RWPE2 (cell line): Measurements from ENCODE around the gene LENEP.

ENCODE experiments used
- ATAC-seq: fragments of 200-7000 bp; cut with Tn5 transposase; 3 replicates; pipeline ENCODE4 v1.9.1; 2021; ENCODE audit warnings: low read depth
- DNase-seq: peaks from one replicate; pipeline ENCODE4 v3.0.0-alpha.2; 2020; ENCODE audit warnings: low spot score
- H3K27ac ChIP-seq: fragments of 450-650 bp; 2 replicates; pipeline ENCODE4 v1.5.1; 2017; ENCODE audit warnings: mild to moderate bottlenecking; ENCODE audit not compliant: poor library complexity, severe bottlenecking
- H3K27me3 ChIP-seq: fragments of 250-450 bp; sonication (Bioruptor Pico); 2 replicates; pipeline ENCODE4 v1.5.1; 2021; ENCODE audit warnings: mild to moderate bottlenecking, moderate library complexity; ENCODE audit not compliant: insufficient read depth, poor library complexity, severe bottlenecking
- H3K36me3 ChIP-seq: fragments of 250-450 bp; sonication (Bioruptor Pico); 2 replicates; pipeline ENCODE4 v1.5.1; 2020; ENCODE audit warnings: low read depth, mild to moderate bottlenecking, moderate library complexity
- H3K4me1 ChIP-seq: fragments of 250-450 bp; sonication (Bioruptor Pico); 2 replicates; pipeline ENCODE4 v1.5.1; 2021; ENCODE audit warnings: mild to moderate bottlenecking, moderate library complexity; ENCODE audit not compliant: insufficient read depth, poor library complexity, severe bottlenecking
- H3K4me3 ChIP-seq: fragments of 250-450 bp; sonication (Bioruptor Pico); 2 replicates; pipeline ENCODE4 v1.5.1; 2021; ENCODE audit warnings: mild to moderate bottlenecking, moderate library complexity; ENCODE audit not compliant: severe bottlenecking
- H3K9me3 ChIP-seq: fragments of 250-450 bp; sonication (Bioruptor Pico); 2 replicates; pipeline ENCODE4 v1.5.1; 2021; ENCODE audit warnings: mild to moderate bottlenecking, moderate library complexity; ENCODE audit not compliant: severe bottlenecking
- TF ChIP-seq, protein P1 (sequence below): fragments of 450-650 bp; IDR thresholded peaks from one replicate; pipeline ENCODE4 v1.5.1; 2017; ENCODE audit warnings: mild to moderate bottlenecking, moderate library complexity; ENCODE audit not compliant: poor library complexity, severe bottlenecking

Gene LENEP

DNA sequence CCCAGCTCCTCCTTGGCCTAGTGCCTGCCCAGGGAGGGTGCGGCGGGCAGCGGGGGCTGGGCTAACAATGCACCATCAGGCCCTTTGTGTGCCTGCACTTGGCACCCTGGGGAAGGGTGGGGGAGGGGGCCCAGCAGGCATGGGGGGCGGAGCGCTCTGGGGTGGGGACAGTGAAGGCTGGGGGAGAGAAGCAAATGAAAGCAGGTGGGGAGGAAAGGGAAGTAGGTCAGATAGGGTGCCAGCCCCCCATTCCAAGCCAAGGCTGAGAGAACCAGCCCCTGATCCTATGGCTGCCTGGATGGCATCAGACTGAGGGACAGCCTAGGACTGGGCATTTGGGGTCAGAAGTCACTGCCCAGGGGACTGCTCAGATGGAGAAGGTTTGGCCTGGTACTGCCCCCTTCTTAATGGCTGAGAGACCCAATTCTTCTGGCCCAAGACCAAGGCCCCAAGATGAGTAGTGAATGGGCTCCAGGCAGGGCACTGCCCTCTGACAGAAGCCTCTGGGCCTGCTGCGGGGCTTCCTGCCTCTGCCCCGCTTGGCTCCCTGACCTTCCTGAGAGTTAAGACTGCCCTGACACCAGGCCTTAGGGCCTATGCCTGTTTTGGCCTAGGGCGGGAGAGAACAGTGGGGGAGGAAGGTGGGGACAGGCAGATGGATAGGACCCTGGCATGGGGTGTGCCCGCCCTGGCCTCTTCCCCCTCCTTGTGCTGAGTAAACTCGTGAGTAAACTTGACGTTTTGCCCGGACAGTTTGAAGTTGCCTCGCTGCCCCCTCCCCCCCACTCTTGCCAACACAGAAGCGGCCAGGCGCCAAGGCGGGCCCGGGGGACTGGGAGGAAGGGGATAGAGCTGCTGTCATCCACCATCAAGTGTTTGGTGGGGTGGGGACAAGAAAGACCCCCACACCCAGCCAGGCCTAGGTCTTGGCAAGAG, 12.0 kb downstream of the LENEP start:
- H3K4me3 ChIP-seq = no peak overlapping the region
- TF ChIP-seq, protein P1, sequence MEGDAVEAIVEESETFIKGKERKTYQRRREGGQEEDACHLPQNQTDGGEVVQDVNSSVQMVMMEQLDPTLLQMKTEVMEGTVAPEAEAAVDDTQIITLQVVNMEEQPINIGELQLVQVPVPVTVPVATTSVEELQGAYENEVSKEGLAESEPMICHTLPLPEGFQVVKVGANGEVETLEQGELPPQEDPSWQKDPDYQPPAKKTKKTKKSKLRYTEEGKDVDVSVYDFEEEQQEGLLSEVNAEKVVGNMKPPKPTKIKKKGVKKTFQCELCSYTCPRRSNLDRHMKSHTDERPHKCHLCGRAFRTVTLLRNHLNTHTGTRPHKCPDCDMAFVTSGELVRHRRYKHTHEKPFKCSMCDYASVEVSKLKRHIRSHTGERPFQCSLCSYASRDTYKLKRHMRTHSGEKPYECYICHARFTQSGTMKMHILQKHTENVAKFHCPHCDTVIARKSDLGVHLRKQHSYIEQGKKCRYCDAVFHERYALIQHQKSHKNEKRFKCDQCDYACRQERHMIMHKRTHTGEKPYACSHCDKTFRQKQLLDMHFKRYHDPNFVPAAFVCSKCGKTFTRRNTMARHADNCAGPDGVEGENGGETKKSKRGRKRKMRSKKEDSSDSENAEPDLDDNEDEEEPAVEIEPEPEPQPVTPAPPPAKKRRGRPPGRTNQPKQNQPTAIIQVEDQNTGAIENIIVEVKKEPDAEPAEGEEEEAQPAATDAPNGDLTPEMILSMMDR = no peak
- peak overlapping the region; percentile 96 for H3K27ac ChIP-seq

DNA sequence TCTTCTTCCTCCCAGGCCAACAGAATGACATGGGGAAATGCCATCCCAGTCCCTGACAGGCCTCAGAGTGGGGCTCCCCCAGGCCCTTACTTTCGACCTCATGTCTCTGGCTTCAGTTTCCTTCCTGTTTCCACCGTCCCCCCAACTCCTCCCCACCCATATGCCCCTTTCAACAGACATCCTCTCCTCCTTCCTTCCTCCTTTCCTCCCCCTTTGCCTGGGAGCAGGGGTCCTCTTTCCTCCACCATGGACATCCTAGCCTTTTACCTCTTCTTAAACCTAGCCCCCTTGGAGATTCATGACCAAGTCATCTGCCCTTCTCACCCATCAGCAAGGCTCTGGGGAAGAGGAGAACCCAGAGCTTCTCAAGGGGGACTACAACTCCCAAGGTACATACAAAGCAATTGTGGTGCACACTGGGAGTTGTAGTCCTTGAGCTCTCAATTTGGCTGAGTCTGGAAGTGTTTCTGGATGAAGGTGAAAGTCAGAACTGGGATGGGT, 13.3 kb downstream of the LENEP start:
- TF ChIP-seq, protein P1 = no peak
- H3K4me1 ChIP-seq = peaks cover 50% of the 10 kb centered on the region
- no peaks in the 10 kb centered on the region for H3K27me3 ChIP-seq
- H3K27ac ChIP-seq = peak overlapping the region; percentile 96
- peaks cover 45% of the 10 kb centered on the region for H3K36me3 ChIP-seq
- H3K9me3 ChIP-seq = no peaks in the 10 kb centered on the region
- H3K4me3 ChIP-seq = no peak overlapping the region
- no peak for ATAC-seq
- no peak for DNase-seq

More for the DNA sequence above, 12.0 kb downstream of the LENEP start:
- ATAC-seq = peak; percentile 37
- peak; percentile 82 for DNase-seq
- no peaks in the 10 kb centered on the region for H3K9me3 ChIP-seq
- H3K27me3 ChIP-seq = no peaks in the 10 kb centered on the region
- H3K36me3 ChIP-seq = peaks cover 38% of the 10 kb centered on the region
- peaks cover 42% of the 10 kb centered on the region for H3K4me1 ChIP-seq

DNA sequence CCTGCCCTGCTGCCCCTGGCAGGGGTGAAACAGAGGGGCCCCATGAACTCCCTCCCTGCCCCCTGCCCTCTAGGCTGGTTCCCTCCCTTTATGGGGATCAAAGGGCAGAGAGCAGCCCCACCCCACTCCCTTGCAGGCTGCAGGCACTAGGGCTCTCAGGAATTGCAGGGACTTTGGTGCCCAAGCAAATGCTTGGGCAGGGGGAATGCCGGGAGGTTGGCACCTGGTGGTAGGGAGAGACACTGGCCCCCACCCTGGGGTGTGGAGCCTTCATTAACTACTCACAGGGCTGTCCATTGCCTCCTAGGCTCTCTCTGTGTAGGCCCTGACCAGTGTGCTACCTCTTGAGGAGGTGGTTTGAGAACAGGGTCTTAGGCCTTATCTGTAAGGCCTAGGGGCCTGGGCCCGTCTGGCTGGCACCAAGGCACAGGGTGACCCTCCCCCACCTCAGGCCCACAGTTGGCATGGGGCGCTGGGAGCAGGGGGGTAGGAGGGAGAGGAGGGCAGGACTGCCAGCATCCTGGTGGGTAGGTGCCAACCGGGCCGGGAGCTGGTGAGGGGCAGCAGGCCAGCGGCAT, 14.0 kb downstream of the LENEP start:
- Histone ChIP-seq H3K36me3 (peaks cover 47% of the 10 kb centered on the region), H3K4me1 (peaks cover 57% of the 10 kb centered on the region), H3K9me3 (no peaks in the 10 kb centered on the region), H3K27me3 (no peaks in the 10 kb centered on the region), H3K27ac (peak overlapping the region; percentile 96), H3K4me3 (no peak overlapping the region)
- TF ChIP-seq, protein P1 = no peak
- ATAC-seq = no peak
- no peak for DNase-seq

DNA sequence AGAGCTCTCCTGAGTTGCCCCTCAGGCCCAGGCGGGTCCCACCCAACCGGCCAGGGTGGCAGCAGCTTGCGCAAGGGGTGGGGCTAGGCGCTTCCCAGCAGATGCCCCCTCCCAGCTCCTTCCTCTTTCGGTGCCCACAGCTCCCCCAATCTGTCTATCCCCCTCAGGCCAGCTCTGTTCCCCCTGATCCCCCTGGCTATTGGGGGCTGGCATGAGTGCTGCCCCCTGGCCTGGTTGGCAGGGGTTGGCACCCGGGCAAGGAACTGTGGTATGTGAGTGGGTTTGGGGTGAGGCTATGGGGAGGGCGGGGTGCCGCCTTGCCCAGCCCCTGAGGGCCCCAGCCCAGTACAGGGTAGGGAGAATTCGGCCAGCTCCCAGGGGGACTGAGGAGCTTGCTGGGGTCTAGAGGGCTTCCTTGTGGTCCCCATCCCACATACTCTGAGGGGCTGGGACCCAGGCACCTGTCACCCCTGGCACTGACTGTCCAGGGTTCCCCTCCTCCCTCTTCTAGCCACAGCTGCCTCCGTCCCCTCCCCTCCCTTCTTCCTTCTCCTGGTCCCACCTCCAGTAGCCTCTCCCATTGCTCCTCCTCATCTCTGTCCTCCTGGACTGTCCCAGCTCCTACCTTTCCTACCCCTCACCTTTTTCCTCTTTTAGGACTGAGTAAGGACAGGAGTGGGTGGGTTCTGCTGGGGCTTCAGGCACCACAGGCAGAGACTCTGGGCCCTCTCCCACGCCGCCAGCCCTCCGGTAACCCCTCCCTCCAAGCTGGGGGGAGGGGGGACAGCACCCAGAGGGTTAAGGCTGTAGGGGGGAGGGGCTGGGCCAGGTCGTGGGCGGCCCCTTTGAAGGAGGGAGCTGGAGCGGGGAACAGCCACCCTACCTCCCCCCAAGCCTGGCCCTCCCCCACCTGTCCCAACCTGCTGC, 14.9 kb downstream of the LENEP start:
- peak overlapping the region; percentile 96 for H3K27ac ChIP-seq
- peaks cover 46% of the 10 kb centered on the region for H3K36me3 ChIP-seq
- DNase-seq (peak; percentile 44), ATAC-seq (no peak)
- no peaks in the 10 kb centered on the region for H3K27me3 ChIP-seq
- H3K4me1 ChIP-seq = peaks cover 58% of the 10 kb centered on the region
- TF ChIP-seq, protein P1 = no peak
- no peaks in the 10 kb centered on the region for H3K9me3 ChIP-seq
- no peak overlapping the region for H3K4me3 ChIP-seq
